DND-41 (cell line): ENCODE measurements around the gene GAPDH.

Experiments
- CTCF ChIP-seq: IDR thresholded peaks from 2 replicates; pipeline ENCODE4 v1.5.1; 2012; ENCODE audit warnings: borderline replicate concordance, low read length, moderate library complexity, mild to moderate bottlenecking; ENCODE audit not compliant: poor library complexity, severe bottlenecking; ENCODE audit errors: extremely low read depth
- EZH2 ChIP-seq: IDR thresholded peaks from 3 replicates; pipeline ENCODE4 v1.6.1; 2012; ENCODE audit warnings: borderline replicate concordance, low read depth, mild to moderate bottlenecking, moderate library complexity, low read length, inconsistent platforms; ENCODE audit not compliant: severe bottlenecking

GRCh38 chr12:6549684-6550151 lies 15.4 kb downstream of the GAPDH start:
- TF ChIP-seq CTCF (no peak), EZH2 (no peak)
